Measurements from ENCODE around the gene LRP11.

- TF ChIP-seq CTCF (IDR thresholded peaks at IDR 0.05; ENCODE audit: low read length): no peak
- TF ChIP-seq EZH2 (optimal IDR thresholded peaks at IDR 0.05; ENCODE audit: low read depth, low read length): no peak
Observed at GRCh38 chr6:149913085-149913484, 48.9 kb upstream of the LRP11 start.

Data from MM.1S (cell line).